Body of pancreas (tissue), 4 donors: ENCODE measurements around the gene ZNF655.

ENCODE experiments used
- POLR2A ChIP-seq, 3 donors: fragments of 450-650 bp; IDR thresholded peaks; one replicate each; pipeline ENCODE4 v1.6.1; 2016; ENCODE audit warnings: antibody characterized with exemption in 3 of 3, mild to moderate bottlenecking in 2 of 3
- TF ChIP-seq, protein P1 (sequence below), 7 experiments: fragments of 450-650 bp in 4 of 7; fragments of 200-600 bp in 3 of 7; sonication (generic) in 3 of 7; IDR thresholded peaks; one replicate each; pipeline ENCODE4 v1.5.1; 2016 to 2019; ENCODE audit warnings: antibody characterized with exemption in 7 of 7

DNA sequence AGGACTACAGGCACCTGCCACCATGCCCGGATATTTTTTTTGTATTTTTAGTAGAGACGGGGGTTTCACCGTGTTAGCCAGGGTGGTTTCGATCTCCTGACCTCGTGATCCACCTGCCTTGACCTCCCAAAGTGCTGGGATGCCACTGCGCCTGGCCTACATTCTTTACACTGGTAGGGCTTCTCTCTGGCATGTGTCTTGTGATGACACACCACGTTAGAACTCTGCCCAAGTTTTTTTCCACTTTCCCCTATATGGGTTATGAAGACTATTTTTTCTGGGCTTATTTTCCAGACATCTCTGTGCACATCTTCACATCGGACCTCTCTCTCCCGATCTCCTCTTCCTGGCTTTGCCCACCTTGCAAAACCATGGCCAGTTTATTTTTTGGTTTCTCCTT is 17.2 kb upstream of the ZNF655 start:
- TF ChIP-seq POLR2A (IDR thresholded peaks at IDR 0.05), result no peak
- TF ChIP-seq, protein P1, sequence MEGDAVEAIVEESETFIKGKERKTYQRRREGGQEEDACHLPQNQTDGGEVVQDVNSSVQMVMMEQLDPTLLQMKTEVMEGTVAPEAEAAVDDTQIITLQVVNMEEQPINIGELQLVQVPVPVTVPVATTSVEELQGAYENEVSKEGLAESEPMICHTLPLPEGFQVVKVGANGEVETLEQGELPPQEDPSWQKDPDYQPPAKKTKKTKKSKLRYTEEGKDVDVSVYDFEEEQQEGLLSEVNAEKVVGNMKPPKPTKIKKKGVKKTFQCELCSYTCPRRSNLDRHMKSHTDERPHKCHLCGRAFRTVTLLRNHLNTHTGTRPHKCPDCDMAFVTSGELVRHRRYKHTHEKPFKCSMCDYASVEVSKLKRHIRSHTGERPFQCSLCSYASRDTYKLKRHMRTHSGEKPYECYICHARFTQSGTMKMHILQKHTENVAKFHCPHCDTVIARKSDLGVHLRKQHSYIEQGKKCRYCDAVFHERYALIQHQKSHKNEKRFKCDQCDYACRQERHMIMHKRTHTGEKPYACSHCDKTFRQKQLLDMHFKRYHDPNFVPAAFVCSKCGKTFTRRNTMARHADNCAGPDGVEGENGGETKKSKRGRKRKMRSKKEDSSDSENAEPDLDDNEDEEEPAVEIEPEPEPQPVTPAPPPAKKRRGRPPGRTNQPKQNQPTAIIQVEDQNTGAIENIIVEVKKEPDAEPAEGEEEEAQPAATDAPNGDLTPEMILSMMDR (IDR thresholded peaks at IDR 0.05), result no peak
